Fibroblast of villous mesenchyme (primary cell): Measurements from ENCODE around the gene TMEM184A. TPM values are rescaled to one million over a fixed set of nuclear protein-coding genes. Genes with fewer than 3 reads are reported as not detected.

Experiments
- DNase-seq: peaks from one replicate; pipeline ENCODE4 v3.0.0-alpha.2; 2010; ENCODE audit warnings: low read depth
- H3K4me3 ChIP-seq: 2 replicates; pipeline ENCODE4 v1.5.1; 2011; ENCODE audit warnings: low read depth, mild to moderate bottlenecking, low read length
- CTCF ChIP-seq: IDR thresholded peaks from 2 replicates; pipeline ENCODE4 v1.5.1; 2012; ENCODE audit warnings: low read depth, mild to moderate bottlenecking, low read length; ENCODE audit not compliant: insufficient read depth
- total RNA-seq: library from RNA; depleted of rRNA; stranded (reverse); fragments of >200 nt; gene quantifications from 2 replicates; pipeline ENCODE4 v1.2.3, GENCODE V29; 2012

The TMEM184A gene
- total RNA-seq, 1 donor = 0.86 TPM

- TF ChIP-seq CTCF = no peak
- DNase-seq = peak; percentile 53
- H3K4me3 ChIP-seq = no peak overlapping the region
Observed at GRCh38 chr7:1567049-1567771, 11.2 kb upstream of the TMEM184A start.

GRCh38 chr7:1566687-1567048 is 10.7 kb upstream of the TMEM184A start:
- no peak overlapping the region for H3K4me3 ChIP-seq
- no peak for TF ChIP-seq CTCF
- no peak for DNase-seq

GRCh38 chr7:1564603-1565022 is 8.6 kb upstream of the TMEM184A start:
- no peak overlapping the region for H3K4me3 ChIP-seq
- TF ChIP-seq CTCF = no peak
- peak; percentile 51 for DNase-seq

- no peak for TF ChIP-seq CTCF
- no peak for DNase-seq
- no peak overlapping the region for H3K4me3 ChIP-seq
Observed at GRCh38 chr7:1563981-1564602, 8.1 kb upstream of the TMEM184A start.

- no peak for TF ChIP-seq CTCF
- H3K4me3 ChIP-seq = no peak overlapping the region
- DNase-seq = peak; percentile 80
Observed at GRCh38 chr7:1562597-1563051, 6.6 kb upstream of the TMEM184A start.

GRCh38 chr7:1562116-1562515 is 6.1 kb upstream of the TMEM184A start:
- no peak for TF ChIP-seq CTCF
- DNase-seq = no peak

More at GRCh38 chr7:1562116-1562515, 6.1 kb upstream of the TMEM184A start:
- H3K4me3 ChIP-seq = no peak overlapping the region
